Measurements from ENCODE around the gene RAPSN.

The RAPSN gene

DNA sequence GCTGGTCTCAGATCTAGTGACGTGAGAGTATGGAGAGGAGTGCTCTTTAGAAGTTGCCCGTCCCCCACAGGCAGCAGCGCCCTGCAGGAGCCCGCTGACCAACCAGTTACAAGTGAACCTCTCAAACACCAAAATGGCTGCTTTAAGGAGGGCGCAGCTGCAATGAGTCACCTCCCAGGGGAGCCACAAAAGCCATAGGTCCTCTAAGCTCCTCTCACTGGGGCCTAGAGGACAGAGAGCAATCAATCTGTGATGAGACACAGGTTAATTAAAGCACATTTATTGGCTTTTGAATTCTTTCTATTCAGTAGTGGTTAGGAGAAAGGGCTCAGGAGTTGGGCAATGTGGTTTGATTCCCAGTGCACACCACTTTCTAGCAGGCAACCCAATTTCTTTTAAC, 15.5 kb upstream of the RAPSN start:
- DNase-seq: no peak

DNA sequence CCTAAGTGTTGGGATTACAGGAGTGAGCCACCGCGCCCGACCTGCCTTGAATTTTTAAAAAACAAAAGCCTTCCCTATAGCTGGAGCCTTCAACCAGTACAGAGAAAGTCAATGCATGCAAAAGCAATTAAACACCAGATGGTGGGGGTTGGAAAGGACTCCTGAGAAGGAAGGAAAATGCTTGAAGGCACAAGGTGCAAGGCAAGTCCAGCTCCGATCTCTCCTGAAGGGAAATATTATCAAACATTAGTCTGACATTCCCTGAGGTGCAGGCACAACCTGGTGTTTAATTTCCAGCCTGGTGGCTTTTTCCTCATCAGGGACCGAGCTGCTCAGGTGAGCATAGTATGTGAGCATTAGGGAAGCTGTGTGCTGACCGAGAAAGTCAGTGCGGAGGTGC, 12.9 kb upstream of the RAPSN start:
- DNase-seq: no peak

DNA sequence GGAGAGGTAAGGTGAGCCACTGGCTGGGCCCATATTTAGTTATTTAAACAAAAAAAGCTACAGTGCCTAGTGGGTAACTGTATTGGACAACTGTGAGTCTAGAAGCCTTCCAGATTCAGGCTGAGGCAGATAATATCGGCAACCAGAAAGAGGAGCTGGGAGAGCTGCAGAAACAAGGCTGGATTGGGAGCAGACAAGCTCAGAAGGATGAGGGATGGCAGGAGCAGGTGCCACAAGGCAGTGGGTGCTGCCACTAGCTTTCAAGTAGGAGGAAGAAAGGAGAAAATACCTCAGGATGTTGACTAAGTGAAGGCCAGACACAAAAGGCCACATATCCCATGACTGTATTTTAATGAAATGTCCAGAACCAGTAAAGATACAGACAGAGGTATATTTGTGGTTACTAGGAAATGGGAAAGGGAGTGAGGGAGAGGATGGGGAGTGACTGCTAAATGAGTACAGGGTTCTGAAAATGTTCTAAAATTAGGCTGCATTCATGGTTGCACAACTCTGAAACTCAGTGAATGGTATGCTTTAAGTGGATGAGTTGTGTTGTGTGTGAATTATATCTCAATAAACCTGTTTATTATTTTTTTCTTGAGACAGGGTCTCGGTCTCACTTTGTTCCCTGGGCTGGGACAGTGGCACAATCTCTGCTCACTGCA, 11.8 kb upstream of the RAPSN start:
- DNase-seq: no peak

DNA sequence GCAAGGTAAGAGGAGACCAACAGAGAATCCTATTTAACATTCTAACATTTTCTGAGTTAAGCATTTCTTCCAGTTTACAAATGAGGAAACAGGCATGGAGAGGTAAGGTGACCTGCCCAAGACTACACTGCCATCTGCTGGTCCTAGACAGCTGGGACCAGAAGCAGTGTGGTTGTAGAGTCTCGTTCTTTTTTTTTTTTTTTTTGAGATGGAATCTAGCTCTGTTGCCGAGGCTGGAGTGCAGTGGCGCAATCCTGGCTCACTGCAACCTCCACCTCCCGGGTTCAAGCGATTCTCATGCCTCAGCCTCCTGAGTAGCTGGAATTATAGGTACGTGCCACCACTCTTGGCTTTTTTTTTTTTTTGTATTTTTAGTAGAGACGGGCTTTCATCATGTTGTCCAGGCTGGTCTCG, 5.3 kb upstream of the RAPSN start:
- DNase-seq: peak; percentile 76

- DNase-seq: no peak
Observed at GRCh38 chr11:47453365-47453764, 4.4 kb upstream of the RAPSN start.

DNA sequence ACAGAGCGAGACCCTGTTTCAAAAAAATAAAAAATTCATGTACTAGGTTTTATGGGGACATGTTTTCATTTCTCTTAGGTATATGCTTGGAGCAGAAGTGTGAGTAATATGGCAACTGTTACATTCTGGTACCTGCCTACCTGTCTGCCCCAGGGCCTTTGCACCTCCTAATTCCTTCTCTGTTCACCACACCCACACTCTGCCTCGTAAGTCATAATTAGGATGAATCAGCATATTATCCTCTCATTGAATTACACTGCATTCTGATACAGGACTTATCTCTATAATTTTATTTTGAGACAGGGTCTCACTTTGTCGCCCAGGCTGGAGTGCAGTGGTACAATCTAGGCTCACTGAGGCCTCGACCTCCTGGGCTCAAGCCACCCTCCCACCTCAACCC, 3.1 kb upstream of the RAPSN start:
- DNase-seq: no peak

GRCh38 chr11:47451436-47451835, 2.5 kb upstream of the RAPSN start:
- DNase-seq: no peak

GRCh38 chr11:47449541-47449940, 605 bp upstream of the RAPSN start:
- DNase-seq: no peak

DNA sequence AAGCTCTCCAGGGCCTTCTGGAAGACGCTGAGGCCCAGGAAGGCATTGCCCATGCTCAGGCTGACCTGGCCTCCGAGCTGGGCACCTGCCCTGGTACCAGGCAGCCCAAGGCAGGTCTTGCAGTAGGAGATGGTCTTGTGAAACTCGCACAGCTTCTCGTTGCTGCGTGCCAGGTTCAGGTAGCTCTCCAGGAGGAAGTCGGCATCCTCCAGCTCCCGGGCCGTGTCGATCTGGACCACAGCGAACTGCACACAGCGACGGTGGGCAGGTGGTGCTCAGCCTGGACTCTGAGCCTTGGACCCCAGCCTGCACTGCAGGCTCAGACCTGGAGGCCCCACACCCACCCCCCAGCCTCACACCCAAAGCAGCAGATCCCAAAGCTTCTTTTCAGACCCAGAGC, 1.0 kb downstream of the RAPSN start:
- no peak for DNase-seq

DNA sequence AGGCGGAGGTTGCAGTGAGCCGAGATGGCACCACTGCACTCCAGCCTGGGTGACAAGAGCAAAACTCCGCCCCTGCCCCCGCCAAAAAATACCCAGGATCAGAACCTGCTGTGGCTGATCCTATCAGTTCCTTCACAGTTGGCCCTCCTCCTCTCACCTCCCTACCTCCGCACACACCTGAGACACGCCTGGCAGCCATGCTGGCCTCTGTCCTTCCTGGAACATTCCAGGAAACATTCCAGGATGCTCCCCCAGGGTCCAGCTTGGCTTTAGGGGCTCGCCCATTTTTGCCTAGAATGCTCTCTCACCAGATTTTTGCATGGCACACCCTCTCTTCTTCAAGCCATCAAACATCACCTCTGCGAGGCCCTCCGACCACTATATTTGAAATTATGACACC, 2.1 kb downstream of the RAPSN start:
- no peak for DNase-seq

DNA sequence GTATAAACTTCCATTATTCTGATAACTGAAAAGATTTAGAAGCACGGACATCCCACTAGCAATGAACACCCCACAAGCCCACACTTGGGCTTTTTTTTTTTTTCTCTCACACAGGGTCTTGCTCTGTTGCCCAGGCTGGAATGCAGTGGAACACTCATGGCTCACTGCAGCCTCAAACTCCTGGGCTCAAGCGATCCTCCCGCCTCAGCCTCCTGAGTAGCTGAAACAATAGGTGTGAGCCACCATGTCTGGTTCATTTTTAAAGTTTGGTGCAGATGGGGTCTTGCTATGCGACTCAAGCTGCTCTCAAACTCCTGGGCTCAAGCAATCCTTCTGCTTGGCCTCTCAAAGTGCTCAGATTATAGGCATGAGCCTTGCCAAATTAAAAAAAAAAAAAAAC, 3.1 kb downstream of the RAPSN start:
- DNase-seq: no peak

DNA sequence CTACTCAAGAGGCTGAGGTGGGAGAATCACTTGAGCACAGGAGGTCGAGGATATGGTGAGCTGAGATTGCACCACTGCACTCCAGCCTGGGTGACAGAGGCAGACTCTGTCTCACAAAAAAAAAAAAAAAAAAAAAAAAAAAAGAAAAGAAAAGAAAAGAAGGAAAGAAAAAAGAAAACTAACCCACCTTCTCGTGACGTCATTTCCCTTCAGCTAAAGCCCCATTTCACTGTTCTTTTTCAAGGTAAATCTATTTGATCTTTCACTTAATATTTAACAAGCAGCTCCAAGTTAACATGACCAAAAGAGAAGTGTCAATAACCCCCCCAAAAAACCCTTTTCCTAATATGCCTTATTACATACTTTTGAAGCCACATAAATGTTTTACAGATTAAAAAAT, 5.1 kb downstream of the RAPSN start:
- DNase-seq: no peak

- peak; percentile 12 for DNase-seq
Observed at GRCh38 chr11:47443028-47443700, 5.8 kb downstream of the RAPSN start.

- no peak for DNase-seq
Observed at GRCh38 chr11:47442514-47442913, 6.4 kb downstream of the RAPSN start.

- DNase-seq: no peak
Observed at GRCh38 chr11:47441421-47441820, 7.5 kb downstream of the RAPSN start.

GRCh38 chr11:47440054-47440476, 8.9 kb downstream of the RAPSN start:
- DNase-seq: no peak

GRCh38 chr11:47438721-47439120, 10.2 kb downstream of the RAPSN start:
- DNase-seq: no peak

DNA sequence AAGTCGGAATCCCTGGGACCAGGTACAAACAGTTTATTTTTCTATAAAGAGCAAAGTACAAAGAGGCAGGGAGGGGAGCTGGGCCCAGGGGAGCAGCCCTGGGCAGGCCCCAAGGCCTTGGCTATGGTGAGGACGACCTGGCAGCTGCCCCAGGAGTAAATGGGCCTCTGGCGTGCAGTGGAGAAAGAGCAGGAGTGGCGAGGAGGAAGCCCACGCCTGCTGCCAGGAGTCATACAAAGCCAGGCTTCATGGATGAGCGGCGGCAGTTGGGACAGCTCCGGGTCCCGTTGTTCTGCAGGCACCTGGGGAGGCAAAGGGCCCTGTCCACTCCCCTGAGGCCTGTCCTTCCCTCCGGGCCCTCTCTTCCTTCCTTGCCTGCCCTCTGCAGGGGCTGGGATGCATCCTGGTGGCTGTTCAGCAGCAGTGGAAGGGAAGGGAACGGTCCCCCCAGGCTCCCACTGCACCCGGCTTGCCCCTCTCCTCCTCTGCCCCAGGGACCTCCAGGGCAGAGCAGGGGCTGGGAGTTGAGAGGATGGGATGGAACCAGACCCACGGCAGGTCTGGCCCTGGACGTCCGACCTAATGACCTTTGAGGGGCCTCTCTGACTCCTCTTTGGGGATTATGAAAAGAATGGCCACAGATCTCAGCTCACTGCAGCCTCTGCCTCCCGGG, 11.1 kb downstream of the RAPSN start:
- no peak for DNase-seq

GRCh38 chr11:47437218-47437745, 11.7 kb downstream of the RAPSN start:
- DNase-seq: no peak

- no peak for DNase-seq
Observed at GRCh38 chr11:47436726-47437125, 12.2 kb downstream of the RAPSN start.

DNA sequence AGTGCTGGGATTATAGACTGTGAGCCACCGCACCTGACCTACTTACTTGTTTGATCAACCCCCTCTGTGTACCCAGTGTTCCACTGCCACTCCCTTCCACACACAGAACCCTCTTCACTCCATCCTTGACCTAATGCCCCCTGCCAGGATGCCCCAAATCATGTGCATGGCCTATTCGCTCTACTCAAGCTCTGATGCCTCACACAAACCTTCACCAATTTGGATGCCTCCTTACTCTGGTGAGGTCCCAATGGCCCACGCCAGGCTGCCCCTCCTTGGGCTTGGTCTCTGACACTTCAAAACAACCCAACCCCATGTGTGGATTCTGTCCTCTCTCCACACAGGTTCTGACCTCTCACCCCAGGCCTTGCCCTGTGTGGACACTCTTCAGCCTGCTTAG, 13.2 kb downstream of the RAPSN start:
- no peak for DNase-seq

DNA sequence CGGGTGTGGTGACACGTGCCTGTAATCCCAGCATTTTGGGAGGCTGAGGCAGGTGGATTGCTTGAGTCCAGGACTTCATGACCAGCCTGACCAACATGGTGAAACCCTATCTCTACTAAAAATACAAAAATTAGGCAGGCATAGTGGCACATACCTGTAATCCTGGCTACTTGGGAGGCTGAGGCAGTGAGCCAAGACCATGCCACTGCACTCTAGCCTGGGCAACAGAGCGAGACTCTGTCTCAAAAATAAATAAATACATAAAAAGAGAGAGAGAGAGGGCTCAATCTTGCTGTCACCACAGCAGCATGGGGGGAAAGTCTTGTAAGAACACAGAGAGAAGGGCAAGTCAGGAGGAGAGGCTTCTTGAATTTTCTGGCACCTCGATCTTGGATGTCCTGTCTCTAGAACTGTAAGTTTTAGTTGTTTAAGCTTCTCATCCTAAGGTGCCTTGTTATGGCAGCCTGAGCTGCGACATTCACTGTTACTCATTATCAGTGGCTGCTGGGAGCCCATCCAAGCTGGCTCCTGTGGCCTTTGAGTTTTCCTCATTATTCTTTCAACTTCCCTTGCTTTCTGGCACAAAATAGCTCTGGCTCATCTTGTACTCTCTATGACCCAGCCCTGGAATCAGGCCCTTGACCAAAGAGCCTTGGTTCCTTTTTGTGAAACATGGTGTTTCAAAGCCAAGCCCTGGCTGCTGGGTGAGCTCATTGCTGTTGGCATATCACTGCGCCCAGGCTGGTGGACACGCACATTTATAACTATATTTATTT, 14.7 kb downstream of the RAPSN start:
- DNase-seq: no peak

DNA sequence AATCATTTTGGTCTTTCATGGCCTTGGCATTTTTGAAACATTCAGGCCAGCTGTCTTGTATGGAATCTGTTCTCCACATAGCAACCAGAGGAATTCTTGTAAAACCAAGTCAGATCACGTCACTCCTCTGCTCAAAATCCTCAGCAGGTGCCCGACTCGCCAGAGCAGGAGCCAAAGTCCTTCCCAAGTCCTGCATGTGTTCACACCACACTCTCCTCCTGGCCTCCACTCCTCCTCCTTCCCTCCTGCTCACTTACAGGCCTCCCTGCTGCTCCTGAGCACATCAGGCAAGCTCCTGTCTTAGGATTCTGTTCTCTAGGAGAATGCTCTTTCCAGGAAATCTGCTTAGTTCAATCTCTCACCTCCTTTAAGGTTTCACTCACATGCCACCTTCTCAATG, 15.8 kb downstream of the RAPSN start:
- DNase-seq: no peak
